Measurements from ENCODE around the gene KIF4B. TPM values are rescaled to one million over a fixed set of nuclear protein-coding genes. Genes with fewer than 3 reads are reported as not detected.
"Not testable (repeated sequence)": the region's sequence is repeated elsewhere in the genome, so short reads cannot be mapped to it uniquely, and the experiment has no call there.

The KIF4B gene
- total and polyA plus RNA-seq, 5 donors from 2014 or later = not detected

- H3K4me3 ChIP-seq (ENCODE audit: low read depth, low read length) = no peak overlapping the region
- Mint-ChIP-seq H3K36me3 (peaks cover 25% of the 10 kb centered on the region), H3K9me3 (no peaks in the 10 kb centered on the region), H3K4me3 (no peak overlapping the region), H3K27me3 (no peaks in the 10 kb centered on the region), H3K4me1 (no peaks in the 10 kb centered on the region), H3K27ac (peak overlapping the region in 1 of 3 donors; percentile 53)
- H3K9me3 ChIP-seq (ENCODE audit: control insufficient read depth in 2 of 2, low read length in 2 of 2) = no peaks in the 10 kb centered on the region
- H3K27ac ChIP-seq (ENCODE audit: insufficient read depth, low read length, poor library complexity, severe bottlenecking) = no peak overlapping the region
- no peaks in the 10 kb centered on the region for H3K27me3 ChIP-seq (ENCODE audit: control insufficient read depth, insufficient read depth, low read length)
- H3K4me1 ChIP-seq (ENCODE audit: control insufficient read depth, insufficient read depth, low read length, poor library complexity, severe bottlenecking) = no peaks in the 10 kb centered on the region
- DNase-seq (peak in 1 of 3 donors; percentile 13), ATAC-seq (ENCODE audit: low read depth in 2 of 2) (no peak)
- peaks cover 10% of the 10 kb centered on the region for H3K36me3 ChIP-seq (ENCODE audit: control insufficient read depth, insufficient read depth, low read length)
Measured at GRCh38 chr5:154972476-154973080, 41.0 kb upstream of the KIF4B start.

DNA sequence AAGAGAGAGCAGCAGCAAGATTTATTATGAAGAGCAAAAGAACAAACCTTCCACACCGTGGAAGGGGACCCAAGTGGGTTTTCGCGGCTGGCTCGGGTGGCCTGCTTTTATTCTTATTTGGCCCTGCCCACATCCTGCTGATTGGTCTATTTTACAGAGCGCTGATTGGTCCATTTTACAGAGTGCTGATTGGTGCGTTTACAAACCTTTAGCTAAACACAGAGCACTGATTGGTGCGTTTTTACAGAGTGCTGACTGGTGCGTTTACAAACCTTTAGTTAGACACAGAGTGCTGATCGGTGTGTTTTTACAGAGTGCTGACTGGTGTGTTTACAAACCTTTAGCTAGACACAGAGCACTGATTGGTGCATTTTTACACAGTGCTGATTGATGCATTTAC lies 37.5 kb upstream of the KIF4B start:
- H3K27me3 ChIP-seq (ENCODE audit: control insufficient read depth, insufficient read depth, low read length); H3K36me3 ChIP-seq (ENCODE audit: control insufficient read depth, insufficient read depth, low read length); H3K27me3 Mint-ChIP-seq; DNase-seq; H3K4me1 Mint-ChIP-seq; H3K36me3 Mint-ChIP-seq; H3K4me1 ChIP-seq (ENCODE audit: control insufficient read depth, insufficient read depth, low read length, poor library complexity, severe bottlenecking); H3K27ac ChIP-seq (ENCODE audit: insufficient read depth, low read length, poor library complexity, severe bottlenecking); H3K27ac Mint-ChIP-seq; H3K4me3 ChIP-seq (ENCODE audit: low read depth, low read length); H3K9me3 Mint-ChIP-seq; ATAC-seq (ENCODE audit: low read depth in 2 of 2); H3K9me3 ChIP-seq (ENCODE audit: control insufficient read depth in 2 of 2, low read length in 2 of 2); H3K4me3 Mint-ChIP-seq: not testable (repeated sequence)

DNA sequence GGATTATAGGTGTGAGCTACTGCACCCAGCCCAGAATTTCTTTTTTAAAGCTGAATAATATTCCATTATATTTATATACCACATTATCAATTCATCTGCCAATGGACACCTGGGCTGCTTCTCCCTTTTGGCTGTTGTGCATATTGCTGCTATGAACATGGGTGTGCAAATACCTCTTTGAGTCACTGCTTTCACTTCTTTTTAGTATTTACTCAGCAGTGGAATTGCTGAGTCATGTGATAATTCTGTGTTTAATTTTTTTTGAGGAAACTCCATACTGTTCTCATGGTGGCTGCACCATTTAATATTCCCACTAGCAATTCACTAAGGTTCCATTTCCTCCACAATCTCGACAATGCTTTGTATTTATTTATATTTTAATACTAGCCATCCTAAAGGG lies 36.1 kb upstream of the KIF4B start:
- Histone ChIP-seq H3K27ac (ENCODE audit: insufficient read depth, low read length, poor library complexity, severe bottlenecking) (no peak overlapping the region), H3K27me3 (ENCODE audit: control insufficient read depth, insufficient read depth, low read length) (no peaks in the 10 kb centered on the region), H3K36me3 (ENCODE audit: control insufficient read depth, insufficient read depth, low read length) (no peaks in the 10 kb centered on the region), H3K9me3 (ENCODE audit: control insufficient read depth in 2 of 2, low read length in 2 of 2) (no peaks in the 10 kb centered on the region), H3K4me3 (ENCODE audit: low read depth, low read length) (no peak overlapping the region), H3K4me1 (ENCODE audit: control insufficient read depth, insufficient read depth, low read length, poor library complexity, severe bottlenecking) (no peaks in the 10 kb centered on the region)
- Mint-ChIP-seq H3K4me3 (no peak overlapping the region), H3K27ac (no peak overlapping the region), H3K9me3 (no peaks in the 10 kb centered on the region), H3K4me1 (no peaks in the 10 kb centered on the region), H3K36me3 (peaks cover 7% of the 10 kb centered on the region), H3K27me3 (no peaks in the 10 kb centered on the region)
- DNase-seq (no peak), ATAC-seq (ENCODE audit: low read depth in 2 of 2) (no peak)

DNA sequence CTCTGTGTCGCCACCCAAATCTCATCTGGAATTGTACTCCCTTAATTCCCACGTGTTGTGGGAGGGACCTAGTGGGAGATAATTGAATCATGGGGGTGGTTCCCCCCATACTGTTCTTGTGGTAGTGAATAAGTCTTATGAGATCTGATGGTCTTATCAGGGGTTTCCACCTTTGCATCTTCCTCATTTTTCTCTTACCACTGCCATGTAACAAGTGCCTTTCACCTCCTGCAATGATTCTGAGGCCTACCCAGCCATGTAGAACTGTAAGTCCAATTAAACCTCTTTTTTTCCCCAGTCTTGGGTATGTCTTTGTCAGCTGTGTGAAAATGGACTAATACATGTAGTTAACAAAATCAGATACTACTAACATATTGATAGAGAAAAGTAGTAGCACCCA lies 35.3 kb upstream of the KIF4B start:
- H3K27ac ChIP-seq (ENCODE audit: insufficient read depth, low read length, poor library complexity, severe bottlenecking); H3K4me3 ChIP-seq (ENCODE audit: low read depth, low read length); H3K27ac Mint-ChIP-seq; H3K4me3 Mint-ChIP-seq; DNase-seq; H3K9me3 ChIP-seq (ENCODE audit: control insufficient read depth in 2 of 2, low read length in 2 of 2); ATAC-seq (ENCODE audit: low read depth in 2 of 2); H3K27me3 ChIP-seq (ENCODE audit: control insufficient read depth, insufficient read depth, low read length); H3K4me1 Mint-ChIP-seq; H3K4me1 ChIP-seq (ENCODE audit: control insufficient read depth, insufficient read depth, low read length, poor library complexity, severe bottlenecking); H3K36me3 Mint-ChIP-seq; H3K9me3 Mint-ChIP-seq; H3K27me3 Mint-ChIP-seq; H3K36me3 ChIP-seq (ENCODE audit: control insufficient read depth, insufficient read depth, low read length): not testable (repeated sequence)

GRCh38 chr5:154984946-154985516 lies 28.5 kb upstream of the KIF4B start:
- H3K27me3 Mint-ChIP-seq = peaks cover 34% of the 10 kb centered on the region
- H3K4me1 Mint-ChIP-seq = no peaks in the 10 kb centered on the region
- ATAC-seq (ENCODE audit: low read depth in 2 of 2) (no peak), DNase-seq (no peak)
- no peak overlapping the region for H3K4me3 ChIP-seq (ENCODE audit: low read depth, low read length)
- no peak overlapping the region for H3K4me3 Mint-ChIP-seq
- no peaks in the 10 kb centered on the region for H3K4me1 ChIP-seq (ENCODE audit: control insufficient read depth, insufficient read depth, low read length, poor library complexity, severe bottlenecking)
- H3K27ac Mint-ChIP-seq = no peak overlapping the region
- no peak overlapping the region for H3K27ac ChIP-seq (ENCODE audit: insufficient read depth, low read length, poor library complexity, severe bottlenecking)
- H3K9me3 Mint-ChIP-seq = no peaks in the 10 kb centered on the region
- no peaks in the 10 kb centered on the region for H3K36me3 ChIP-seq (ENCODE audit: control insufficient read depth, insufficient read depth, low read length)
- H3K36me3 Mint-ChIP-seq = no peaks in the 10 kb centered on the region
- no peaks in the 10 kb centered on the region for H3K9me3 ChIP-seq (ENCODE audit: control insufficient read depth in 2 of 2, low read length in 2 of 2)
- H3K27me3 ChIP-seq (ENCODE audit: control insufficient read depth, insufficient read depth, low read length) = peaks cover 6% of the 10 kb centered on the region

DNA sequence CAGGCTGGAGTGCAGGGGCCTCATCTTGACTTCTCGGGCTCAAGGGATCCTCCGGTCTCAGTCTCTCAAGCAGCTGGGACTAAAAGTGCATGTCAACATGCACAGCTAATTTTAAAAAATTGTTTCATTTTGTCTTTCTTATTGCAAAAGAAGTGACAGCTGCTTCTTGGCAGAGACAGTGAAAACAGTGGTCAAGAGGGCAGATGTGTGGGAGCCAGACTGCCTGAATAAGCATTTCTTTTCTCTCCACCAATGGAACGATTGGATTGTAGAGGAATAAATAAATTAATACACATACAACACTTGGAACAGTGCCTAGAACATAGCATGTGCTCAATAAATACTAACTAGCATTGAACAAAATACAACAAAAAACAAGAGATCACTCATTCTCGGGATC lies 27.4 kb upstream of the KIF4B start:
- Mint-ChIP-seq H3K27me3 (peaks cover 34% of the 10 kb centered on the region), H3K4me1 (no peaks in the 10 kb centered on the region), H3K27ac (no peak overlapping the region), H3K36me3 (no peaks in the 10 kb centered on the region), H3K4me3 (no peak overlapping the region), H3K9me3 (no peaks in the 10 kb centered on the region)
- Histone ChIP-seq H3K27me3 (ENCODE audit: control insufficient read depth, insufficient read depth, low read length) (peaks cover 6% of the 10 kb centered on the region), H3K4me3 (ENCODE audit: low read depth, low read length) (no peak overlapping the region), H3K36me3 (ENCODE audit: control insufficient read depth, insufficient read depth, low read length) (no peaks in the 10 kb centered on the region), H3K4me1 (ENCODE audit: control insufficient read depth, insufficient read depth, low read length, poor library complexity, severe bottlenecking) (no peaks in the 10 kb centered on the region), H3K9me3 (ENCODE audit: control insufficient read depth in 2 of 2, low read length in 2 of 2) (no peaks in the 10 kb centered on the region), H3K27ac (ENCODE audit: insufficient read depth, low read length, poor library complexity, severe bottlenecking) (no peak overlapping the region)
- DNase-seq (no peak), ATAC-seq (ENCODE audit: low read depth in 2 of 2) (no peak)

DNA sequence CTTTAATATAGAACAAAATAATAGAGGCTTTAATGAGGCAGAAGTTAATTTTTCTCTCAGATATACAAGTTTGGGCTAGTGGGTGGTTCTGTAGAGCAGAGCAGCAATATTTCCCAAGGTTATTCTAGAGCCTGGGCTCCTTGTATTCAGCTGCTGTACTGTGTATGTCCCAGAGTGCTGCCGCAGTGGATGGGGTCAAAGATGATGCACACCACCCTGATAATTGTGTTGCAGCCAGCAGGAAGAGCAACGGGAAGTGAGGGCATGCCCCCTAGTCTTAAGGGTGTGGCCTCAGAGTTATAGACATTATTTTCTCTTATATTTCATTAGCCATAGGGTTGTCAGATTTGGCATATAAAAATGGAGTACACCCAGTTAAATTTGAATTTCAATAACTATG lies 23.9 kb upstream of the KIF4B start:
- no peak overlapping the region for H3K4me3 ChIP-seq (ENCODE audit: low read depth, low read length)
- no peak for ATAC-seq (ENCODE audit: low read depth in 2 of 2)
- no peak overlapping the region for H3K27ac ChIP-seq (ENCODE audit: insufficient read depth, low read length, poor library complexity, severe bottlenecking)
- no peaks in the 10 kb centered on the region for H3K36me3 ChIP-seq (ENCODE audit: control insufficient read depth, insufficient read depth, low read length)
- no peaks in the 10 kb centered on the region for H3K4me1 Mint-ChIP-seq
- H3K36me3 Mint-ChIP-seq = no peaks in the 10 kb centered on the region
- H3K4me1 ChIP-seq (ENCODE audit: control insufficient read depth, insufficient read depth, low read length, poor library complexity, severe bottlenecking) = no peaks in the 10 kb centered on the region
- DNase-seq = no peak
- peaks cover 6% of the 10 kb centered on the region for H3K27me3 ChIP-seq (ENCODE audit: control insufficient read depth, insufficient read depth, low read length)
- H3K27ac Mint-ChIP-seq = no peak overlapping the region
- peaks cover 35% of the 10 kb centered on the region for H3K27me3 Mint-ChIP-seq
- no peaks in the 10 kb centered on the region for H3K9me3 ChIP-seq (ENCODE audit: control insufficient read depth in 2 of 2, low read length in 2 of 2)
- peaks cover 0 to 4% (median 0%) of the 10 kb centered on the region in 7 donors for H3K9me3 Mint-ChIP-seq
- H3K4me3 Mint-ChIP-seq = no peak overlapping the region

GRCh38 chr5:154993461-154993860 lies 20.1 kb upstream of the KIF4B start:
- Mint-ChIP-seq H3K4me3 (no peak overlapping the region), H3K4me1 (no peaks in the 10 kb centered on the region), H3K9me3 (peaks cover 0 to 4% (median 0%) of the 10 kb centered on the region in 7 donors), H3K27ac (no peak overlapping the region), H3K27me3 (peaks cover 19% of the 10 kb centered on the region), H3K36me3 (no peaks in the 10 kb centered on the region)
- Histone ChIP-seq H3K4me3 (ENCODE audit: low read depth, low read length) (no peak overlapping the region), H3K27me3 (ENCODE audit: control insufficient read depth, insufficient read depth, low read length) (peaks cover 2% of the 10 kb centered on the region), H3K4me1 (ENCODE audit: control insufficient read depth, insufficient read depth, low read length, poor library complexity, severe bottlenecking) (no peaks in the 10 kb centered on the region), H3K9me3 (ENCODE audit: control insufficient read depth in 2 of 2, low read length in 2 of 2) (no peaks in the 10 kb centered on the region), H3K27ac (ENCODE audit: insufficient read depth, low read length, poor library complexity, severe bottlenecking) (no peak overlapping the region), H3K36me3 (ENCODE audit: control insufficient read depth, insufficient read depth, low read length) (no peaks in the 10 kb centered on the region)
- ATAC-seq (ENCODE audit: low read depth in 2 of 2) (no peak), DNase-seq (no peak)

All from CD4-positive, CD25-positive, alpha-beta regulatory T cell (primary cell).